IMR-90 (cell line): ENCODE results near the gene ARVCF. TPM values are rescaled to one million over a fixed set of nuclear protein-coding genes. Genes with fewer than 3 reads are reported as not detected.

Experiments
- BHLHE40 ChIP-seq: fragments of 150-350 bp; IDR thresholded peaks from 2 replicates; pipeline ENCODE4 v1.6.1; 2016; ENCODE audit warnings: mild to moderate bottlenecking, low read depth, low read length
- polyA plus RNA-seq, 3 experiments: library from polyadenylated mRNA; depleted of rRNA; stranded (reverse); fragments of >200 nt; gene quantifications; 2 replicates each; pipeline ENCODE4 v1.2.3, GENCODE V29; 2012; ENCODE audit warnings: low replicate concordance in 1 of 3
- total RNA-seq: library from RNA; depleted of rRNA; stranded (reverse); fragments of >200 nt; gene quantifications from 2 replicates; pipeline ENCODE4 v1.2.3, GENCODE V29; 2012
- TF ChIP-seq, protein P1 (sequence below): conservative IDR thresholded peaks from 2 replicates; pipeline ENCODE4 v1.5.1; 2012; ENCODE audit warnings: mild to moderate bottlenecking, low read depth, low read length, improper control_type of control experiment

Gene ARVCF
- total and polyA plus RNA-seq, 2 of the 4 experiments (the other 2 are of a cell fraction): 8.6 to 14.1 TPM

DNA sequence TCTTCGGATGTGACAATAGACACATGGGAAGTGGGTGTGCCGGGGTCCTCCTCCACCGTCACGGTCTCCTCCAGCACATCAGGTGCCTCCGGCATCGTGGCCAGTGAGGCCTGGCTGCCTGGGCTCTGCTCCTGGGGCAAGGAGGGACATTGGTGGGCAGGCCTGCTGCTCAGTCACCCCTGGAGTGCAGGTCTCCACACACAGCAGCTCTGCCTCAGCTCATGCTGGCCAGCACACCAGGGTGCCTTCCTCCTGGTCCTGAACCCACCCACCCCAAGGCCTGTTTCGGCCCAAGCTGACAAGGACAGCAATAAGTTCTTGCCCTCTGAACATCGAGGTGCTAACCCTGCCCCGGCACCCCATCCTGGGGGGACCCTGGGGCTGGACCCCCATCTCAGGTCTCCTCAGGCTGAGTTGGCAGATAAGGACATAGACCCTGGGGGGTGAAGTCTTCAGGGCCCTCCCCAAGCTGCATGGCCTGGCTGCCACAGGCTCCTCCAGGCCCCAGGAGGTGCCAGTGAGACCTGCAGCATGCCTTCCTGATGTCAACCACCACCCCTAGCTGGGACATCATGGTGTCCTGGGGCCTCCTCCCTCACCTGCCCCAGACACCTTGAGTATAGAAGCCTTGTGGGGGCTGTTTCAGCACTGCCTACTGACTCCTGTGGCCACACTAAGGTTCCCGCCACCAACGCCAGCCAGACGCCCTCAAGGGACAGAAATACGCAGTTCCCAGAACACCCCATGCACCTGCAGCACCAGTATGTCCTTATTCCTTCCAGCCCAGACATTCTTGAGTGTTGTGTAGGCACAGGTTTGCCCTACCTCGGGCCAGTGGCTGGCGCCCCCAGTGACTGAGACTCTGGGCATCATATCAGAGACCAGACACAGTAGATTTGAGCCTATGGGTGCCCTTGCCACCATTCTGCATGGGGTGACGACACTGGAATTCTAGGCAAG, 34.4 kb downstream of the ARVCF start (continued):
- TF ChIP-seq, protein P1, sequence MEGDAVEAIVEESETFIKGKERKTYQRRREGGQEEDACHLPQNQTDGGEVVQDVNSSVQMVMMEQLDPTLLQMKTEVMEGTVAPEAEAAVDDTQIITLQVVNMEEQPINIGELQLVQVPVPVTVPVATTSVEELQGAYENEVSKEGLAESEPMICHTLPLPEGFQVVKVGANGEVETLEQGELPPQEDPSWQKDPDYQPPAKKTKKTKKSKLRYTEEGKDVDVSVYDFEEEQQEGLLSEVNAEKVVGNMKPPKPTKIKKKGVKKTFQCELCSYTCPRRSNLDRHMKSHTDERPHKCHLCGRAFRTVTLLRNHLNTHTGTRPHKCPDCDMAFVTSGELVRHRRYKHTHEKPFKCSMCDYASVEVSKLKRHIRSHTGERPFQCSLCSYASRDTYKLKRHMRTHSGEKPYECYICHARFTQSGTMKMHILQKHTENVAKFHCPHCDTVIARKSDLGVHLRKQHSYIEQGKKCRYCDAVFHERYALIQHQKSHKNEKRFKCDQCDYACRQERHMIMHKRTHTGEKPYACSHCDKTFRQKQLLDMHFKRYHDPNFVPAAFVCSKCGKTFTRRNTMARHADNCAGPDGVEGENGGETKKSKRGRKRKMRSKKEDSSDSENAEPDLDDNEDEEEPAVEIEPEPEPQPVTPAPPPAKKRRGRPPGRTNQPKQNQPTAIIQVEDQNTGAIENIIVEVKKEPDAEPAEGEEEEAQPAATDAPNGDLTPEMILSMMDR: no peak
- TF ChIP-seq BHLHE40: no peak
